Activated CD8-positive, alpha-beta memory T cell treated with anti-CD3 and anti-CD28 coated beads for 1 hour (primary cell): Measurements from ENCODE around the gene PPP2R5B.

Experiments
- DNase-seq, 2 donors: peaks; one replicate each; pipeline ENCODE4 v3.0.0-alpha.2; 2020; ENCODE audit warnings: low read depth in 1 of 2; ENCODE audit errors: extremely low read depth in 1 of 2

The PPP2R5B gene

GRCh38 chr11:64888729-64889511 lies 35.6 kb upstream of the PPP2R5B start:
- no peak for DNase-seq

- DNase-seq = no peak
Measured at GRCh38 chr11:64890522-64890939, 34.0 kb upstream of the PPP2R5B start.

DNA sequence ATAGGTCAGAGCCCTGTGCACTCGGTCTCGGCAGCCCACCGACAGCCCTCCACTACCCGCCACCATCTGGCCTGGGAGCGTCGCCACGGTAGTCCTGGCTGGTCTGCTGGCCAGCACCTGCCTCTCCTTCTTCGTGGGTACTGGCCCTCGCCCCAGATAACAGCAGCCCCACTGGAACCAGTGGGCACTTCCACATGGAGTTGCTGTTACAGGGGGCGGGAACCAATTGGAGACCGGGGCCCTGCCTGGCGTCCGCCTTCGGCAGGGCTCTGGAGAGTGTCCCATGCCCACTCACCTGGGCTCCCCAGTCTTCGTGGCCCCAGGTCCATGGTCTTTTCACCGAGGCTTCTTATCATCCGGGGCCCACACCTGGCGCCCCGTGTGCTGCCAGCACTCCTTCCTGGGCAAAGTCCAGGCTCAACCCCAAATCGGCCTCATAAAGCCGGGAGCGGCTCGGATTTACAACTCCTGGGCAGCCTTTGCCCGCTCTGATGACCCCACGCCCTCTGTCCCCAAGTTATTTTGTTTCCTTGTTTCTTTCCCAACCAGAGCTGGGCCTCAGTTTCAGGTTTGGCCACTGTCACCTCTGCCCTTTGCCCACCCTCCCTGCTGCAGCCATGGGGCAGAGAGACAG lies 33.2 kb upstream of the PPP2R5B start:
- DNase-seq = no peak

DNA sequence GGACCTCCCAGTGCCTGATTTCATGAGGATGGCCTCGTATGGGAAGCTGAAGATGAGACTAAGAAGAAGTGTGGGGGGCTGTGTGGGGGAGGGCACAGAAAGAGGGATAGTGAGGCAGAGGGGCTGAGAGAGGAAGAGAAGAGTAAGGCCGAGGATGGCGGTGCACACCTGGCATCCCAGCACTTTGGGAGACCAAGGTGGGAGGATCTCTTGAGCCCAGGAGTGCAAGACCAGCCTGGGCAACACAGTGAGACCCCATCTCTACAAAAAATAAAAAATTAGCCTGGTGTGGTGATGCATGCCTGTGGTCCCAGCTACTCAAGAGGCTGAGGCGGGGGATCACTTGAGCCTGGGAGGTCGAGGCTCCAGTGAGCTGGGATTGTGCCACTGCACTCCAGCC lies 32.6 kb upstream of the PPP2R5B start:
- DNase-seq = no peak

- no peak for DNase-seq
Measured at GRCh38 chr11:64892411-64892831, 32.1 kb upstream of the PPP2R5B start.

DNA sequence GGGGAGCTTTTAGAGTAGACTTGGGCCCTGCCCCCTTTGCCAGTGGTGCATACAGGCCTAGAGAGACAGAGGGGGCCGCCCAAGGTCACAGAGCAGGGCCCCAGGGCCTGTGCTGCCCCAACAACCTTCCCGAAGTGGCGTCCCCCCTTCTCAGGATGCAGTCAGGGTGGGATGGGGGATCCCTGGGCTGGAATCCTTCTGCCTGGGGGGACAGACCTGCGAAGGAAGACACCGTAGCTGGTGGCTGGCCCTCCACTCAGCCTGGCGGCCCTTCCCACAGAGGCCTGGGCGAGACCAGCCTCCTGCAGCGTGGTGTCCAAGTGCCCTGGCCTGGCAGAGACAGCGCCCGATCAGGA lies 31.7 kb upstream of the PPP2R5B start:
- no peak for DNase-seq

GRCh38 chr11:64893194-64894069 lies 31.1 kb upstream of the PPP2R5B start:
- DNase-seq = no peak

- DNase-seq = peak; percentile 82 to 90
Measured at GRCh38 chr11:64894070-64894811, 30.2 kb upstream of the PPP2R5B start.

- no peak for DNase-seq
Measured at GRCh38 chr11:64894812-64895452, 29.6 kb upstream of the PPP2R5B start.

DNA sequence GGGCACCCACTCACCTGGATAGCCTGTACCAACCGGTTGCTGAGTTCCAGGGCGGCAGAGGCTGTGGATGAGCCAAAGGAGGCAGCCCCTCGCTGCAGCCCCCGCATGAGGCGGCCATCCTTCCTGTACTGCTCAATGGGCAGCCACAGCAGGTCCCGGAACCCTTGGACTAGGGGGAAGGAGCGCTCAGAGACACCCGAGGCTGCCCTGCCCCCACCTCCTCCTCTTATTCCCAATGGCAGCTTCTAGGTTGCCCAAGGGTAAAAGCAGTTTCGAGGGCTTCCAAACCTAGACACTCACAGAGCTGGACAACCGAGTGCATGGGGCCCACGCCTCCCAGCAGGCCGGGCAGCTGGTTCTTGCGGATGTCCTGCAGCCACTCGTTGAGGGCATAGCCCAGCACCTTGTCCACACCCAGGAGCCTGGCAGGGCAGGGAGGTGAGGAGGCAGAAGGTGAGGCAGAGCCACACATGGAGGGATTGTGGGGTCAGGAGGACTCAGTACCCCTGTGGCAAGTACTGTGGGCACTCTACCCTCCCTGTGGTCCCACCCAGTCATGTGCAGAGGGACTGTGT lies 28.0 kb upstream of the PPP2R5B start:
- no peak for DNase-seq

DNA sequence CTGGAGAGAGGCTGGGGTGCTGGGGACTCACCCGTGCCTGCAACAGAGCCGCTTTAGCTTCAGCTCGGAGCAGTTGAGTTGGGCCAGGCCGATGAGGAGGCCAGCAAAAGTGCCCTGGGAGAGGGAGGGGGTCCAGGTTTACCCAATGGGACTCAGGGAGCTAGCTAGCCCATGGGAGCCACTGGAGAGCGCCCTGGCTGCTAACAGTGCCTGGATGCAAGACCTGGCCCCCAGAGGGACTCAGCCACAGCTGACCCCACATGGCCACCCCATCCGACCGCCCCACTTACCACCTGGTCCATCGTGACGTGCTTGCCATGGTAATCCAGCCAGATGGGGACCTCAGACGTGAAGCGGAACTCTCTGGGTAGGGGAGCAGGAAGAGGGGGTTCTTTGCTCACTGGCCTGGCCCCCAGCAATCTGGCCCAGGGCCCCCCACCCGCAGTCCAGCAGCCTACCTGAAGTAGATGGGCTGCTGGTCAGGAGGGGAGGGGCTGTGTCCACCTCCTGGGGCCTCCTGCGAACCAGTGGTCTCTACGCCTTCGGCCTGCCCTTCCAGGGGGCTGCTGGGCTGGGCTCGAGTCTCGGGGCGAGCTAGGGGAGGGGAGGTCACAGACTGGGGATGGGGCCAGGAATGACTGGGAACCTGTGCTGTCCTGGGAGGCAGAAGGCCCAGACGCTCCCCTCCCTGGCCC lies 27.0 kb upstream of the PPP2R5B start:
- no peak for DNase-seq

GRCh38 chr11:64898076-64898445 lies 26.4 kb upstream of the PPP2R5B start:
- DNase-seq = no peak

GRCh38 chr11:64898541-64898940 lies 25.9 kb upstream of the PPP2R5B start:
- DNase-seq = no peak

GRCh38 chr11:64900263-64900678 lies 24.2 kb upstream of the PPP2R5B start:
- DNase-seq = peak in 1 of 2 donors; percentile 25

DNA sequence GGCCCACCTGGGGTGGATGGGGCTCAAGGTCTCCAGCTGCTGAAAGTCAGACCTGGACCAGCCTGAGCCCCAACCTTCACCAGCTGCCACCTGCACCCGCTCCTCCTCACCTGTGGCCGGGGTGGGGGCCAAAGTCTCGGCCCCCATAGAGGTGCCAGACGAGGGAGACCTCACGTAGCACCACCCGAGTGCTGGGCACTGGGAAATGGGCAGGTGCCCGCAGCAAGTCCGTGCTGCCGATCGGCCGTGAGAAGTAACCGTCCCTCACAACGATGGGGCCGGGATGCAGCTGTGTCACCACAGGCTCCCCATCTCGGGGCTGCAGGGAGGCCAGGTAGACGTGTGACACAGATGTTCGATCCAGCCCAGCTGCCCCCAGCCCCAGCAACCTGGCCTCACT lies 23.7 kb upstream of the PPP2R5B start:
- DNase-seq = no peak

- DNase-seq = no peak
Measured at GRCh38 chr11:64902102-64902900, 22.2 kb upstream of the PPP2R5B start.

- no peak for DNase-seq
Measured at GRCh38 chr11:64903291-64903833, 21.1 kb upstream of the PPP2R5B start.

DNA sequence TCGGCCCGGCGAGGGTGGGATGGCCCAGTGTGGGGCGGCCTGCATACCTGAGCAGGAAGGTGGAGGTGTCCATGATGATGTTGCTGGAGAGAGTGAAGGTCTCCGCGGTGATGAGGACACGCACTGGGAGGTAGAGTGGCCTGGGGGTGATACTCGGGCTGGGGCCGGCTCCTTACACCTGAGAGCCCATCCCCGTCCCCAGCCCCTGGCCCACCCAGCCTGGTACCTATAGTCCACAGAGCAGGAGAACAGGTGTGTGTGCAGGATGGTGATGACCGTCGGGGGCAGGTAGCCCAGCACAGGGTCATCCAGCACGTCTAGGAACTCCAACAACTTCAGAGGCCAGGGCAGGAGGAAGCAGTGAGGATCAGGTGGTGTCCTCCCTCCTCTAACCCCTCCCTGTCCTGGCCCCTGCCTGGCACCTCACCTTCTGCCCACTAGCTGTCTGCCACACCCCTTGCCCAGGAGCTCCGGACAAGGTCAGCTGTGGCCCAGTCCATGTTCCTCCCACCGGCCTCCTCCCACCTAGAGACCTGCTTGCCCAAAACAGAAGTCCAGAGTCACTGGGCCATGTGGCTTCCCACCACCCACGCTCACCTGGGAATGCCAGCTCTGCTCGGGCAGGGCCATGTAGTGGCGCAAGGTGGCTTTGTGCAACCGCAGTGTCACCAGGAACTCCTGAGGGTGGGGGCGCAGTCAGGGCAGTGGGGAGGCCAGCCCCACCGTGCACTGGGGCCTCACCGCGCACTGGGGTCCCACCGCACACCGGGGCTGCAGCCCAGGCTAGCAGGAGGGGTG lies 18.8 kb upstream of the PPP2R5B start:
- no peak for DNase-seq
